ENCODE data around the gene CADM1.
A peak's percentile ranks its signal among the peaks of the same experiment; 100 is the strongest.

Gene CADM1

GRCh38 chr11:115198321-115198741 lies 305.9 kb downstream of the CADM1 start:
- DNase-seq = no peak

DNA sequence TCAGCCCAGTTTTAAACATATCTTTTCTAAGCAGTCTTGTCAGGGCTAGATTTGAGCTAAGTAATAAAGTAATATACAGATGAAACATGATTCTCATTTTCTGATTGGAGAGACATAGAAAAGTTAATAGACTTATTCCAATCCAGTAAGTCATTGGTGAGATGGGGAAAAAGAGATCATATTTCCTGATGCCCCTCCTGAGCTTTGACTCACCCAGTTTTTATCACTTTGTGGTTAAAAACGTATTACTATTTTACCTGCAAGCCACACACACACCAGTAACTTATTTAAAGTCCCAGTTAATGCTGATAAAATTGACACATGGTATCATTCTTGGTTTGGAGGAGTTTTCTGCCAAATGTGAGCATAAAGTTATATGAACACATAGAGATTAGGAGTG lies 306.8 kb downstream of the CADM1 start:
- DNase-seq = no peak

- no peak for DNase-seq
Measured at GRCh38 chr11:115197031-115197430, 307.2 kb downstream of the CADM1 start.

- no peak for DNase-seq
Measured at GRCh38 chr11:115194802-115195110, 309.5 kb downstream of the CADM1 start.

GRCh38 chr11:115193914-115194801 lies 310.1 kb downstream of the CADM1 start:
- DNase-seq = no peak

GRCh38 chr11:115191761-115192160 lies 312.5 kb downstream of the CADM1 start:
- no peak for DNase-seq

DNA sequence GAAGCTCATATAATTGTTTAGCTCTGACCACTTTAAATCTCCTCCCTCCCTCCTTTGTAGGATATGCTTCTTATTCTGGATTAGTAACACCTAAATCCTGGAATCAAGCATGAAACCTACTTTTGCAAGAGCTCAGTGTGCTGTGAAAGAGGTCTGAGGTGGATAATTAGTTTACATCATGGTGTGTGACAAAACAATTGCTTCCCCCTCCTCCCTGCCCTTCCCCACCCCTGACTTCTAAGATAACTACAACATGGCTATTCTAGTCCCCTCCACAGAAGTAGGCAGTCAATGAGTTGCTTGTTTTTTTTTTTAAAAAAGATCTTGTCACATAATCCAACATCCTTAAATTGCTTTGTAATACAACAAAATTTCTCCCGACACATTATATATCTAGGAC lies 314.0 kb downstream of the CADM1 start:
- DNase-seq = no peak

GRCh38 chr11:115188898-115189278 lies 315.3 kb downstream of the CADM1 start:
- no peak for DNase-seq

DNA sequence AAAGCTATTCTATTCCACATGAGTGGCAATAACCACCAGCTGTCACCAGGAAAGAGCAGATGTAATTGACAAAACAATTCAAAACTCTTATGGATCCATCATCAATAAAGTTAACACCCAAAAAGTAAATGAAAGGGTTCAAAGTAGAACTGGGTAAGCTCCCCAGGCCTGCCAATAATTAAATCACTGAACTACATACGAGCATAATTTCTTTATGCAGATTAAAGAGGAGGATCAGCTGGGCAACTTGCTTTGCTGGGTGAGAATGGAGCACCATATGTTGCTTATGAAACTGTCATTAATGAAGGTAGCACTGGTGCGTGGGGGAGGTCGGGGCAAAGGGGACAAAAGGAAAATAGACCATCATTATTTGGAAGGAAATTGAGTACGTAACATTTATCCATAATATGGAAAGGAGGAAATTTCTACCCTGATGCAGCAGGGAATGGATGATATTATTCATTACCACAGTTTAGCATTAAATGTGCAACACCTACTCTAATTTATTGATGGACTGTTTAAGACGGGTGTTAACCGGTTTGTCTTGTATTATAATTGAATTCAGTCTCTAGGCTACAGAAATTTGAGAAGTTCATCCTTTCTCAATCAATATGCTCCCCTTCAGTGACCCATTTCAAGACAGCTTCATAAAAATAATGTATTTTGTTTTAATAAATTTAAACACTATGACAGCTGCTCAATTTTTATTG lies 315.9 kb downstream of the CADM1 start:
- no peak for DNase-seq

- no peak for DNase-seq
Measured at GRCh38 chr11:115185931-115186330, 318.3 kb downstream of the CADM1 start.

- DNase-seq = no peak
Measured at GRCh38 chr11:115185507-115185906, 318.7 kb downstream of the CADM1 start.

DNA sequence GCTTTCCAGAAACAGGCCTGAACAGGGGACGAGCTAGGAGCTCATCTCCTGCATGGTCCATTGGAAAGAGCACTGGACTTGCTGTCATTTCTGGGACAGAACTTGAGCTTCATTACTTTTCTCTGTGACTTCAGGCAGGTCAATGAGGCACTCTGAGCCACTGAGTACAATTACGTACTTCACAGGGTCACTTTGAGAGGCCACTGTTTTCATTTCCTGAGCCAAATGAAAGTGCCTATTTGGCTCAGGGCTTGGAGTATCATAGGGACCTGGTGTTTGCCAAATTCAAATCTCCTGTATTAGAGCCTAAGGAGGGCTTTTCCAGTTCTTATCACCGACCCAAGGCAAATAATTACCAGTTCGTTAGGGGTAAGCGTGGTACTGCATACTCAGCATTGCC lies 319.3 kb downstream of the CADM1 start:
- DNase-seq = no peak

DNA sequence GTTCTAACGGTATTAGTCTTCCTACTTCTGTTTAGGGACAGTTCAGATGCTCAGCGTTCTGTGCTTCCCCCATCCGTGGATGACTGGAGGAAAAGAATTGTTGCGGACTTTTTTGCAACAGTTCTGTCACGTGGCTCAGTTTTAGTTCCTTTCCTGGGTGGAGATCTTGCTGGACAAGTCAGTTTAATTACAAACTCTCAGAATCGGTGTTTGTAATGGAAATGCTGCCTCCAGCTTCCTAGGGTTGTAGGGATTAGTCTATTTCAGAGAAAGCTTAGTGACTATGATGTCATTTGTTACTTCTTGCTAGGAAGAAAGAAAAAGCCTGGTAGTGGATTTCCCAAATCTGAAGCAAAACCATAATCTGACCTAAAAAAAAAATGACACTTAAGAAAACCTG lies 320.4 kb downstream of the CADM1 start:
- no peak for DNase-seq

- no peak for DNase-seq
Measured at GRCh38 chr11:115183136-115183535, 321.1 kb downstream of the CADM1 start.

DNA sequence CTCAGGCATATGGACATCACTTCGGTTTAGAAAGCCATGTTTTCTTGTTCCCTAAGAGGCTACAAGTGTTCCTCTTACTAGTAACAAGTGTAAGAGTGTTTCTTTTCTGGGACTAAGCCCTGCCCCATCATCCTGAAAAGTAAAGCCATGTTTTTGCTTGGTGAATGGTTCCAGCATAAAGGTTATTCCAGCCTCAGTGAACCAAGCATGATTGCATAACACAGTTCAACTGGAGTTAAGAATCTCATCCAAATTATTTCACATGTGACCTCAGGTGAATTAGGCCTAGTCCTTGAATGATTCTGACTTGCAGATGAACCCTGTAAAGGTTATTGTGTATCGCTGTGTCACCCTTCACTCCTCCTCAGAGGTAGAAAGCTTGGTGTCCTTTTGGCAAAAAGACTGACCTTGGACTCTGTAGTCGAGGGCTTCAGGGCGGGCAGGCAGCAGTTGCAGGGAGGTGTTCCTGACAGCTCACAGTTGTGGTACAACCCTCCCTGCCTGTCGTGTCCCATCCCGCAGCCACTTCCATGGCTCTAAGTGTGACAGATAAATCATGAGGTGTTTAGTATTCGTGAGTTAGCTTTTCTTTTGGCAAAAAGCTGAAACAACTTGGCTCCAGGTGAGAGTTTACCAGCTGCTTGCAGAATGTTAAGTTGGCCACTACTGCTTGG lies 321.8 kb downstream of the CADM1 start:
- DNase-seq = no peak

DNA sequence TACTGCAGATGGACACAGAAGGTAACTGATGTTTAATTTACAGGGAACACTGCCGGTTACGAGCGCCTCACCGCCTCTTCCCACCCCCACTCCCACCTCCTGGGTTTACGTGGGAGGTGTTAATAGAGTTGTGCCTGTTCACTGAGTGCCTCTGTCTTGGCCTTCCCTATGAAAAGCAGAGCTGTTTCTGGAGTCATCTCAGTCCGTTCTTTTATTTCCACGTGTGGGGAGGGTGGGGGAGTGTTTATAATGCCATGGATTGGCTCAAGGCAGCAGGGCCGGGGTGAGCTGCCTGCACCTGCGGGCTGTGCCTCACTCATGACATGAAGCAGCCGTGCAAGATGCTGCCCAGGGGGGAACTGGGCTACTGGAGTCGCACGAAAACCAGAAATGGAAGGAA lies 322.7 kb downstream of the CADM1 start:
- no peak for DNase-seq

- DNase-seq = no peak
Measured at GRCh38 chr11:115180272-115180671, 323.9 kb downstream of the CADM1 start.

DNA sequence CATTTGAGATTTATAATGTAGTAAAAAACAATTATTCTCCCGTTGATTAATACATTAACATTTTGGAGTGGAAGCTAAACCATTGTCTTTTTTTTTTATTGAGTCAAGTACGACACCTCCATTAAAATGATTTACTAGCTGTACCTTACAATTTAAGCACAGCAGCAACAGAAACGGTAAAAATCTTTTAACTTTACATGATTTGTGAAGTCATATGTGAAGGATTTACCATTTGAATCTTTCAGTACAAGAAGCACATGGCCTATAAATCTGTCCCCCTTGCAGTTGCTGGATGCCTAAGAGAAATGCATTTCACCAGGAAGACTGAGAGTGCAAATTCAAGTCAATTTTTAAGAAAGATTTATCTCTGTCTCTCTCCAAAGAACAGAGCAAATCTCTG lies 324.6 kb downstream of the CADM1 start:
- no peak for DNase-seq

DNA sequence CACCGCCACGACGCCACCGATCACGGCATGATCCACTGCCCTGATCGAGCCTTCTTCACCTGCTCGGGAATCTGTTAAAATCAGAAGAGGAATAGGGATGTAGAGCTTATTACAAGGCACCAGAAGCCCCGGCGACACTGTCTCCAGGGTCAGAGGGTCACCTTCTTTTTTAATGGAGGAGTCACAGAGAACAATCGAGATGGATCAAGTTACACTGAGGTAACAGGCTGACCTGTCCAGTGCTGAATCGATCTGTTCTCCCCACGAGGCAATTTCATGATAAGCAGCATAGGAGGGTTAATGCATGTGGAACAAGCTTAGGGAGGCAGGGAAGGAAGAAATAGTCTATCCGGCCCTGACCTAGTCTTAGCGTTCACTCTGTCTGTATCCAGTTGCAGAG lies 325.5 kb downstream of the CADM1 start:
- DNase-seq = no peak

DNA sequence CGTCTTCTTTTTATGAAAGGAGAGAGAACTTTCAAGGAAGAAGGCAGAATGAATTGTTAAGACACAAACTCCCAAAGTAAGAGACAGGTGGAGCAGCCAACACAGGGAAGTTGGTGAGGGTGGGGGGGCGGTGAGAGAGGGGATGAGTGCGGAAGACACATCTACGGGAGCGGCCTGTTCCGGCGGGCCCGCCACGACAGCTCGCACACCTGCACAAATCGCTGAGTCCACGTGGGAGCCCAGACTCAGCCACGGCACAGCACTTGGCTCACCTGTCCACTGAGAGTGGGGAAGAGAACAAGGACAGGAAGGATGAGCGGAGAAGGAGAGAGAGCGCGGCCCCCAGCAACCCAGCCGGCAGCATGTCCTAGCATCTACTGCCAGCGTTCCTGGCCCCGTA lies 331.1 kb downstream of the CADM1 start:
- no peak for DNase-seq

- peak; percentile 4 for DNase-seq
Measured at GRCh38 chr11:115170133-115170815, 333.9 kb downstream of the CADM1 start.

- DNase-seq = no peak
Measured at GRCh38 chr11:115169251-115169650, 335.0 kb downstream of the CADM1 start.

DNA sequence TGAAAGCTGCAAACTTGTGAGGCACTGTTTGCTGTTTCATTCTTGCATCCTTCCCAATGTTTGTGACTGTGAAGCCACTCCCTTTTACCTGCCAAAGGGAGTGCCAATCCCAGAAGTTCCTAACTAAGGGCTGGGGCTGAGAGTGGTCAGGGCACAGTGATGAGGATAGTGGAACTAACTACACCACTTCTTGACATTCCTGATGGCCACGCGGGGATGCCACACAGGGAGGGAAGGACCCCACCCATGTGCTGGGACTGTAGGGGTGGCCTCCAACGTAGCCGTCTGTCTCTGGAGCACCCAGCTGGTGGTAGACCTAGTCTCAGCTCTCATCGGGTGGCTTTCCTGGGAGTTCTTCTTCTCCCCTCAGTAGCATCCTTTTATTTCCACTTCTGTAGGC lies 335.5 kb downstream of the CADM1 start:
- DNase-seq = no peak
